ENCODE measurements around the gene ENPP3. TPM values are rescaled to one million over a fixed set of nuclear protein-coding genes. Genes with fewer than 3 reads are reported as not detected.

ENPP3 gene
- total RNA-seq, 1 experiment from 2014 or later, result not detected

GRCh38 chr6:131627724-131628682 is 9.1 kb upstream of the ENPP3 start, which contains the start of gene MED23 (continued):
- TF ChIP-seq, protein P1, sequence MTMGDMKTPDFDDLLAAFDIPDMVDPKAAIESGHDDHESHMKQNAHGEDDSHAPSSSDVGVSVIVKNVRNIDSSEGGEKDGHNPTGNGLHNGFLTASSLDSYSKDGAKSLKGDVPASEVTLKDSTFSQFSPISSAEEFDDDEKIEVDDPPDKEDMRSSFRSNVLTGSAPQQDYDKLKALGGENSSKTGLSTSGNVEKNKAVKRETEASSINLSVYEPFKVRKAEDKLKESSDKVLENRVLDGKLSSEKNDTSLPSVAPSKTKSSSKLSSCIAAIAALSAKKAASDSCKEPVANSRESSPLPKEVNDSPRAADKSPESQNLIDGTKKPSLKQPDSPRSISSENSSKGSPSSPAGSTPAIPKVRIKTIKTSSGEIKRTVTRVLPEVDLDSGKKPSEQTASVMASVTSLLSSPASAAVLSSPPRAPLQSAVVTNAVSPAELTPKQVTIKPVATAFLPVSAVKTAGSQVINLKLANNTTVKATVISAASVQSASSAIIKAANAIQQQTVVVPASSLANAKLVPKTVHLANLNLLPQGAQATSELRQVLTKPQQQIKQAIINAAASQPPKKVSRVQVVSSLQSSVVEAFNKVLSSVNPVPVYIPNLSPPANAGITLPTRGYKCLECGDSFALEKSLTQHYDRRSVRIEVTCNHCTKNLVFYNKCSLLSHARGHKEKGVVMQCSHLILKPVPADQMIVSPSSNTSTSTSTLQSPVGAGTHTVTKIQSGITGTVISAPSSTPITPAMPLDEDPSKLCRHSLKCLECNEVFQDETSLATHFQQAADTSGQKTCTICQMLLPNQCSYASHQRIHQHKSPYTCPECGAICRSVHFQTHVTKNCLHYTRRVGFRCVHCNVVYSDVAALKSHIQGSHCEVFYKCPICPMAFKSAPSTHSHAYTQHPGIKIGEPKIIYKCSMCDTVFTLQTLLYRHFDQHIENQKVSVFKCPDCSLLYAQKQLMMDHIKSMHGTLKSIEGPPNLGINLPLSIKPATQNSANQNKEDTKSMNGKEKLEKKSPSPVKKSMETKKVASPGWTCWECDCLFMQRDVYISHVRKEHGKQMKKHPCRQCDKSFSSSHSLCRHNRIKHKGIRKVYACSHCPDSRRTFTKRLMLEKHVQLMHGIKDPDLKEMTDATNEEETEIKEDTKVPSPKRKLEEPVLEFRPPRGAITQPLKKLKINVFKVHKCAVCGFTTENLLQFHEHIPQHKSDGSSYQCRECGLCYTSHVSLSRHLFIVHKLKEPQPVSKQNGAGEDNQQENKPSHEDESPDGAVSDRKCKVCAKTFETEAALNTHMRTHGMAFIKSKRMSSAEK (CRISPR knock-in tag; IDR thresholded peaks at IDR 0.05; ENCODE audit: borderline replicate concordance), result no peak
- TF ChIP-seq RELA (CRISPR knock-in tag; IDR thresholded peaks at IDR 0.05; ENCODE audit: borderline replicate concordance), result no peak
- TF ChIP-seq CREM (CRISPR knock-in tag; IDR thresholded peaks at IDR 0.05), result peak; percentile 90
- peak; percentile 95 for TF ChIP-seq KAT7 (CRISPR knock-in tag; IDR thresholded peaks at IDR 0.05; ENCODE audit: borderline replicate concordance)
- TF ChIP-seq, protein P2, sequence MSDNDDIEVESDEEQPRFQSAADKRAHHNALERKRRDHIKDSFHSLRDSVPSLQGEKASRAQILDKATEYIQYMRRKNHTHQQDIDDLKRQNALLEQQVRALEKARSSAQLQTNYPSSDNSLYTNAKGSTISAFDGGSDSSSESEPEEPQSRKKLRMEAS (CRISPR knock-in tag; IDR thresholded peaks at IDR 0.05), result 0 out of 2 replicates have a peak, but pooled peaks have one; percentile 65
- TF ChIP-seq, protein P3, sequence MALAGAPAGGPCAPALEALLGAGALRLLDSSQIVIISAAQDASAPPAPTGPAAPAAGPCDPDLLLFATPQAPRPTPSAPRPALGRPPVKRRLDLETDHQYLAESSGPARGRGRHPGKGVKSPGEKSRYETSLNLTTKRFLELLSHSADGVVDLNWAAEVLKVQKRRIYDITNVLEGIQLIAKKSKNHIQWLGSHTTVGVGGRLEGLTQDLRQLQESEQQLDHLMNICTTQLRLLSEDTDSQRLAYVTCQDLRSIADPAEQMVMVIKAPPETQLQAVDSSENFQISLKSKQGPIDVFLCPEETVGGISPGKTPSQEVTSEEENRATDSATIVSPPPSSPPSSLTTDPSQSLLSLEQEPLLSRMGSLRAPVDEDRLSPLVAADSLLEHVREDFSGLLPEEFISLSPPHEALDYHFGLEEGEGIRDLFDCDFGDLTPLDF (CRISPR knock-in tag; IDR thresholded peaks at IDR 0.05), result no peak
- no peak for TF ChIP-seq GTF2I (CRISPR knock-in tag; conservative IDR thresholded peaks at IDR 0.05)
- TF ChIP-seq, protein P4, sequence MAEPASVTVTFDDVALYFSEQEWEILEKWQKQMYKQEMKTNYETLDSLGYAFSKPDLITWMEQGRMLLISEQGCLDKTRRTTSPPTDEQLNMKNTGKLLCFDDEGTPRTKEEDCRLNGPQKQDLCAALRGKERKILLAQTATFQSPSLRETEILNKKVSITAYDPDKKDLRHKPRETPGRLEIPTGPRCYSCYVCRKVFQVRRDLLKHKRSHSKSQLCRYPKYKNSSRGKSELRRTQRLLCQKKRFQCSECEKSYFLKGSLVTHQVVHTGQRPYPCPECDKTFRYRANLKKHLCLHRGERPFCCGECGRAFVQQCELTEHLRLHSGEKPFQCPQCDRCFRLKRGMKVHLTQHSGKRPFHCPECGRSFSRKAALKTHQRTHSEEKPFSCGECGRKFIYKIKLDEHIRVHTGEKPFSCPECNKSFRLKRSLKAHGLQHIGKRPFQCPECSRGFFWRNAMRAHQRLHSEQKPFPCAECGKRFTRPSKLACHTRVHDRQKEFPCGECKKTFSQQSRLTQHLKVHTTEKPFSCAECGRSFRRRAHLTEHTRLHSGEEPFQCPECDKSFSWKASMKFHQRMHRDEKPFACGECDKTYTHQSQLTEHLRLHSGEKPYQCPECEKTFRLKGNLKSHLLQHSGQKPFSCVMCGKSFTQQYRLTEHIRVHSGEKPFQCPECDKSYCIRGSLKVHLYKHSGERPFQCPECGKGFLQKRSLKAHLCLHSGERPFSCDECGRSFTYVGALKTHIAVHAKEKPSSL (CRISPR knock-in tag; conservative IDR thresholded peaks at IDR 0.05), result no peak
- TF ChIP-seq ARID4B (CRISPR knock-in tag; IDR thresholded peaks at IDR 0.05; ENCODE audit: borderline replicate concordance), result peak; percentile 68; the same call in 1 of the 2 replicates
- TF ChIP-seq ZBTB21 (CRISPR knock-in tag; IDR thresholded peaks at IDR 0.05; ENCODE audit: borderline replicate concordance), result peak; percentile 77
- no peak for TF ChIP-seq ELF4 (CRISPR knock-in tag; IDR thresholded peaks at IDR 0.05; ENCODE audit: low read depth)
- TF ChIP-seq JAZF1 (CRISPR knock-in tag; IDR thresholded peaks at IDR 0.05), result no peak
- TF ChIP-seq, protein P5, sequence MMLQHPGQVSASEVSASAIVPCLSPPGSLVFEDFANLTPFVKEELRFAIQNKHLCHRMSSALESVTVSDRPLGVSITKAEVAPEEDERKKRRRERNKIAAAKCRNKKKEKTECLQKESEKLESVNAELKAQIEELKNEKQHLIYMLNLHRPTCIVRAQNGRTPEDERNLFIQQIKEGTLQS (CRISPR knock-in tag; conservative IDR thresholded peaks at IDR 0.05), result no peak
- TF ChIP-seq ZNF671 (CRISPR knock-in tag; IDR thresholded peaks at IDR 0.05), result no peak
- TF ChIP-seq EMX1 (CRISPR knock-in tag; IDR thresholded peaks at IDR 0.05), result no peak; the same call in 1 of the 2 replicates
- TF ChIP-seq ZNF423 (CRISPR knock-in tag; IDR thresholded peaks at IDR 0.05), result no peak
- no peak for TF ChIP-seq NFE2L1 (CRISPR knock-in tag; IDR thresholded peaks at IDR 0.05)
- no peak for TF ChIP-seq CREB1 (CRISPR knock-in tag; IDR thresholded peaks at IDR 0.05)
- TF ChIP-seq PRRX2 (CRISPR knock-in tag; IDR thresholded peaks at IDR 0.05), result peak; percentile 81; the same call in 1 of the 2 replicates
- TF ChIP-seq ZNF416 (CRISPR knock-in tag; IDR thresholded peaks at IDR 0.05), result no peak
- TF ChIP-seq, protein P6, sequence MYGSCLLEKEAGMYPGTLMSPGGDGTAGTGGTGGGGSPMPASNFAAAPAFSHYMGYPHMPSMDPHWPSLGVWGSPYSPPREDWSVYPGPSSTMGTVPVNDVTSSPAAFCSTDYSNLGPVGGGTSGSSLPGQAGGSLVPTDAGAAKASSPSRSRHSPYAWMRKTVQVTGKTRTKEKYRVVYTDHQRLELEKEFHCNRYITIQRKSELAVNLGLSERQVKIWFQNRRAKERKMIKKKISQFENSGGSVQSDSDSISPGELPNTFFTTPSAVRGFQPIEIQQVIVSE (CRISPR knock-in tag; IDR thresholded peaks at IDR 0.05; ENCODE audit: borderline replicate concordance), result no peak
- no peak for TF ChIP-seq ZNF219 (CRISPR knock-in tag; IDR thresholded peaks at IDR 0.05; ENCODE audit: borderline replicate concordance)
- peak; percentile 97 for TF ChIP-seq GABPB1 (CRISPR knock-in tag; IDR thresholded peaks at IDR 0.05)

All from WTC11 (cell line).